GM12873 (cell line): Measurements from ENCODE around the gene PTPRN.

Source experiments
- CTCF ChIP-seq: IDR thresholded peaks from 2 replicates; pipeline ENCODE4 v1.5.1; 2012; ENCODE audit warnings: low read depth, mild to moderate bottlenecking, moderate library complexity, low read length, control low read depth; ENCODE audit not compliant: insufficient read depth; ENCODE audit errors: missing control alignments

The PTPRN gene

GRCh38 chr2:219272356-219272755 lies 36.8 kb downstream of the PTPRN start:
- TF ChIP-seq CTCF = no peak

GRCh38 chr2:219271021-219271420 lies 38.2 kb downstream of the PTPRN start:
- TF ChIP-seq CTCF = no peak

GRCh38 chr2:219270055-219270372 lies 39.2 kb downstream of the PTPRN start:
- no peak for TF ChIP-seq CTCF

GRCh38 chr2:219269362-219270054 lies 39.7 kb downstream of the PTPRN start:
- no peak for TF ChIP-seq CTCF

GRCh38 chr2:219268294-219268693 lies 40.9 kb downstream of the PTPRN start:
- no peak for TF ChIP-seq CTCF

- no peak for TF ChIP-seq CTCF
Observed at GRCh38 chr2:219266886-219267285, 42.3 kb downstream of the PTPRN start.

- no peak for TF ChIP-seq CTCF
Observed at GRCh38 chr2:219266232-219266631, 43.0 kb downstream of the PTPRN start.
